ENCODE measurements around the gene EPX.

Gene EPX

GRCh38 chr17:58248955-58249269 is 56.4 kb downstream of the EPX start:
- TF ChIP-seq CTCF (IDR thresholded peaks at IDR 0.05), result no peak

- TF ChIP-seq CTCF (IDR thresholded peaks at IDR 0.05), result peak; percentile 90
These were observed 57.0 kb downstream of the EPX start for GRCh38 chr17:58249270-58250133.

- no peak for TF ChIP-seq CTCF (IDR thresholded peaks at IDR 0.05)
These were observed 58.0 kb downstream of the EPX start for GRCh38 chr17:58250344-58251011.

GRCh38 chr17:58252141-58252540 is 59.6 kb downstream of the EPX start:
- TF ChIP-seq CTCF (IDR thresholded peaks at IDR 0.05), result no peak

- TF ChIP-seq CTCF (IDR thresholded peaks at IDR 0.05), result no peak
These were observed 60.6 kb downstream of the EPX start for GRCh38 chr17:58253082-58253481.
